ENCODE data around the gene DPYD.

The DPYD gene

GRCh38 chr1:97640677-97641076 is 280.2 kb downstream of the DPYD start:
- in situ Hi-C loops (cut with MboI; ENCODE audit: low sequenced_read_pairs, unreplicated experiment) = no loop called here
- no peak for TF ChIP-seq CTCF (IDR thresholded peaks at IDR 0.05; ENCODE audit: borderline replicate concordance, control extremely low read depth, extremely low read depth, insufficient read depth, missing control alignments)
- no peak for DNase-seq (ENCODE audit: low spot score)

GRCh38 chr1:97636941-97637340 is 283.9 kb downstream of the DPYD start:
- DNase-seq (ENCODE audit: low spot score) = no peak
- in situ Hi-C loops (cut with MboI; ENCODE audit: low sequenced_read_pairs, unreplicated experiment) = no loop called here
- TF ChIP-seq CTCF (IDR thresholded peaks at IDR 0.05; ENCODE audit: borderline replicate concordance, control extremely low read depth, extremely low read depth, insufficient read depth, missing control alignments) = no peak

GRCh38 chr1:97634758-97635157 is 286.1 kb downstream of the DPYD start:
- in situ Hi-C loops (cut with MboI; ENCODE audit: low sequenced_read_pairs, unreplicated experiment) = no loop called here
- DNase-seq (ENCODE audit: low spot score) = no peak

GRCh38 chr1:97632776-97633175 is 288.1 kb downstream of the DPYD start:
- in situ Hi-C loops (cut with MboI; ENCODE audit: low sequenced_read_pairs, unreplicated experiment) = no loop called here
- no peak for DNase-seq (ENCODE audit: low spot score)
- TF ChIP-seq CTCF (IDR thresholded peaks at IDR 0.05; ENCODE audit: borderline replicate concordance, control extremely low read depth, extremely low read depth, insufficient read depth, missing control alignments) = no peak

More at GRCh38 chr1:97634758-97635157, 286.1 kb downstream of the DPYD start:
- TF ChIP-seq CTCF (IDR thresholded peaks at IDR 0.05; ENCODE audit: borderline replicate concordance, control extremely low read depth, extremely low read depth, insufficient read depth, missing control alignments) = no peak

- no peak for DNase-seq (ENCODE audit: low spot score)
- in situ Hi-C loops (cut with MboI; ENCODE audit: low sequenced_read_pairs, unreplicated experiment) = no loop called here
- no peak for TF ChIP-seq CTCF (IDR thresholded peaks at IDR 0.05; ENCODE audit: borderline replicate concordance, control extremely low read depth, extremely low read depth, insufficient read depth, missing control alignments)
Measured at GRCh38 chr1:97632075-97632474, 288.8 kb downstream of the DPYD start.

GRCh38 chr1:97630948-97631347 is 289.9 kb downstream of the DPYD start:
- in situ Hi-C loops (cut with MboI; ENCODE audit: low sequenced_read_pairs, unreplicated experiment) = no loop called here
- DNase-seq (ENCODE audit: low spot score) = no peak
- TF ChIP-seq CTCF (IDR thresholded peaks at IDR 0.05; ENCODE audit: borderline replicate concordance, control extremely low read depth, extremely low read depth, insufficient read depth, missing control alignments) = no peak

- no peak for DNase-seq (ENCODE audit: low spot score)
- in situ Hi-C loops (cut with MboI; ENCODE audit: low sequenced_read_pairs, unreplicated experiment) = no loop called here
- TF ChIP-seq CTCF (IDR thresholded peaks at IDR 0.05; ENCODE audit: borderline replicate concordance, control extremely low read depth, extremely low read depth, insufficient read depth, missing control alignments) = no peak
Measured at GRCh38 chr1:97630281-97630680, 290.6 kb downstream of the DPYD start.
